ENCODE results near the gene TEX12. TPM values are rescaled to one million over a fixed set of nuclear protein-coding genes. Genes with fewer than 3 reads are reported as not detected.
"Not testable (repeated sequence)": the region's sequence is repeated elsewhere in the genome, so short reads cannot be mapped to it uniquely, and the experiment has no call there.

TEX12 gene
- polyA plus RNA-seq, 1 donor from 2014 or later: 0.51 TPM

DNA sequence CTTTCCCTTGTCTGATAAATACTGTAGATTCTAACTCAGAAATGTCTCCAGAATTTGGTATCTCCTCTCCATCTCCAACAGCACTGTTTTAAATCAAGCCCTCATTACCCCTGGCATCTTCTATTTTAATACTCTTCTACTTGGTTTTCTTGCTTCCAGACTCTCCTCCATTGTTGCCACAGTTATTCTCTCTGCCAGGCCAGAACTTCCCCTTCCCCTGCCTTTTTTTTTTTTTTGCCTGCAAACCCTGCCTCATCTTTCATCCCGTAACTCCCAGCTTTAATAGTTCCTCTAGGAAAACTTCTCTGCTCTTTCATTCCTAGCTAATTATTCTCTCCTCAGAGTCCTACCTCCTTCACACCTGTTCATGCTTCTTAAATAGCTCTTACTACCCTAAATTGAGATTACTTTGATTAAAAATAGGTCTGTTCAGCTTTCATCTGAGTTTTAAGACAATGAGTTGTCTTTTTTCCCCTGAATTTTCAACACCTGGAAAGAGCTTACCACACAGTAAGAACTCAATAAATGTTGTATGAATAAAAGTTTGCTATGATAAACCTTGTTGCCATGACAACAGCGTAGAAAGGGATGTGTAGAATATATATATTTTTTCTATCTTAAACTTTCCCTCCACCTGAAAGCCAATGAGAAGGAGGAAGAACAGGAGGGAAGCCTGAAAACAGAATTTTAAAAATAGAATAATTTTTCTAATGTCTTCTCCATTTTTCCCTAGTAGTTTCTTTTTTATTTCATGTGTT is 6.9 kb upstream of the TEX12 start:
- no peaks in the 10 kb centered on the region for H3K9me3 ChIP-seq (ENCODE audit: low read length)
- H3F3A ChIP-seq (ENCODE audit: insufficient read depth, low read length, poor library complexity, severe bottlenecking): no peaks in the 10 kb centered on the region
- no peaks in the 10 kb centered on the region for H3K9me2 ChIP-seq (ENCODE audit: insufficient read depth, low read length)
- H3K27ac ChIP-seq (ENCODE audit: low read length): no peak overlapping the region
- no peaks in the 10 kb centered on the region for H4K20me1 ChIP-seq (ENCODE audit: insufficient read depth)
- no peak overlapping the region for H3K4me2 ChIP-seq (ENCODE audit: low read length)
- no peak overlapping the region for H2AFZ ChIP-seq (ENCODE audit: low read depth, low read length)
- no peaks in the 10 kb centered on the region for H3K36me3 ChIP-seq (ENCODE audit: insufficient read depth, low read length)
- TF ChIP-seq REST (IDR thresholded peaks at IDR 0.05; ENCODE audit: borderline replicate concordance) (no peak), EZH2 (IDR thresholded peaks at IDR 0.05; ENCODE audit: borderline replicate concordance, insufficient read depth, low read length, poor library complexity, severe bottlenecking) (no peak), RAD21 (conservative IDR thresholded peaks at IDR 0.05) (no peak), POLR2AphosphoS5 (IDR thresholded peaks at IDR 0.05) (no peak), MXI1 (conservative IDR thresholded peaks at IDR 0.05; ENCODE audit: poor library complexity, severe bottlenecking) (no peak), EP300 (conservative IDR thresholded peaks at IDR 0.05; ENCODE audit: poor library complexity, severe bottlenecking) (no peak), SMC3 (conservative IDR thresholded peaks at IDR 0.05; ENCODE audit: poor library complexity) (no peak), TAF1 (IDR thresholded peaks at IDR 0.05; ENCODE audit: low read depth) (no peak)
- TF ChIP-seq, protein P1, sequence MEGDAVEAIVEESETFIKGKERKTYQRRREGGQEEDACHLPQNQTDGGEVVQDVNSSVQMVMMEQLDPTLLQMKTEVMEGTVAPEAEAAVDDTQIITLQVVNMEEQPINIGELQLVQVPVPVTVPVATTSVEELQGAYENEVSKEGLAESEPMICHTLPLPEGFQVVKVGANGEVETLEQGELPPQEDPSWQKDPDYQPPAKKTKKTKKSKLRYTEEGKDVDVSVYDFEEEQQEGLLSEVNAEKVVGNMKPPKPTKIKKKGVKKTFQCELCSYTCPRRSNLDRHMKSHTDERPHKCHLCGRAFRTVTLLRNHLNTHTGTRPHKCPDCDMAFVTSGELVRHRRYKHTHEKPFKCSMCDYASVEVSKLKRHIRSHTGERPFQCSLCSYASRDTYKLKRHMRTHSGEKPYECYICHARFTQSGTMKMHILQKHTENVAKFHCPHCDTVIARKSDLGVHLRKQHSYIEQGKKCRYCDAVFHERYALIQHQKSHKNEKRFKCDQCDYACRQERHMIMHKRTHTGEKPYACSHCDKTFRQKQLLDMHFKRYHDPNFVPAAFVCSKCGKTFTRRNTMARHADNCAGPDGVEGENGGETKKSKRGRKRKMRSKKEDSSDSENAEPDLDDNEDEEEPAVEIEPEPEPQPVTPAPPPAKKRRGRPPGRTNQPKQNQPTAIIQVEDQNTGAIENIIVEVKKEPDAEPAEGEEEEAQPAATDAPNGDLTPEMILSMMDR (IDR thresholded peaks at IDR 0.05; ENCODE audit: poor library complexity, severe bottlenecking): no peak
- H3K79me2 ChIP-seq (replicated peaks; ENCODE audit: insufficient read depth, low read length): no peaks in the 10 kb centered on the region
- H3K27me3 ChIP-seq (ENCODE audit: insufficient read depth, low read depth, low read length): no peaks in the 10 kb centered on the region
- H3K4me3 ChIP-seq (ENCODE audit: low read length): no peak overlapping the region
- no peak overlapping the region for H3K9ac ChIP-seq (ENCODE audit: low read length)

DNA sequence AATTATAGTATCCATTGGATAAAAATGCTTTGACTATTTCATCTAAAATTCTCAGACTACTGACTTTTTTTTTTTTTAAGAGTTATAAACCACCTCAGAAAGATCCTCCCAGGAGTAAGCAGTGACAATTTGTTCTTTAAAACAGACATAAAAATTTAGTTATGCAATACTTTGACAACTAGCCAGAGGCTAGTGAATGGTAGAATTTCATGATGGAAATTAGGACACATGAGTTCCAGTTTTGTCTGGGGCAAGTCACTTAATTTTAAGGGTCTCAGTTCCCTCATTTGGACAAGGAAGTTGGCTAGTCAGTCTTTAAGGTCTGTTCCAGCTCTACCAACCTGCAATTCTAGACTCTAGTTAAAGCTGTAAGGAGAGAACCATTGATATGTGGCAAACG is 6.2 kb upstream of the TEX12 start:
- Histone ChIP-seq H3F3A (ENCODE audit: insufficient read depth, low read length, poor library complexity, severe bottlenecking) (no peaks in the 10 kb centered on the region), H3K4me3 (ENCODE audit: low read length) (no peak overlapping the region), H2AFZ (ENCODE audit: low read depth, low read length) (no peak overlapping the region), H3K9me3 (ENCODE audit: low read length) (no peaks in the 10 kb centered on the region), H3K27ac (ENCODE audit: low read length) (no peak overlapping the region), H3K27me3 (ENCODE audit: insufficient read depth, low read depth, low read length) (no peaks in the 10 kb centered on the region), H3K9ac (ENCODE audit: low read length) (no peak overlapping the region), H3K36me3 (ENCODE audit: insufficient read depth, low read length) (no peaks in the 10 kb centered on the region), H3K79me2 (replicated peaks; ENCODE audit: insufficient read depth, low read length) (no peaks in the 10 kb centered on the region), H3K9me2 (ENCODE audit: insufficient read depth, low read length) (no peaks in the 10 kb centered on the region), H4K20me1 (ENCODE audit: insufficient read depth) (no peaks in the 10 kb centered on the region), H3K4me2 (ENCODE audit: low read length) (no peak overlapping the region)
- TF ChIP-seq POLR2AphosphoS5 (IDR thresholded peaks at IDR 0.05): no peak
- TF ChIP-seq EP300 (conservative IDR thresholded peaks at IDR 0.05; ENCODE audit: poor library complexity, severe bottlenecking): no peak

GRCh38 chr11:112162200-112162599 is 5.0 kb upstream of the TEX12 start:
- not testable (repeated sequence) for H3K79me2 ChIP-seq (replicated peaks; ENCODE audit: insufficient read depth, low read length); H3K27me3 ChIP-seq (ENCODE audit: insufficient read depth, low read depth, low read length); H3K36me3 ChIP-seq (ENCODE audit: insufficient read depth, low read length)

More at GRCh38 chr11:112162200-112162599, 5.0 kb upstream of the TEX12 start:
- H3K4me3 ChIP-seq (ENCODE audit: low read length); H3K27ac ChIP-seq (ENCODE audit: low read length); H3K9me2 ChIP-seq (ENCODE audit: insufficient read depth, low read length); H3K4me2 ChIP-seq (ENCODE audit: low read length); H3F3A ChIP-seq (ENCODE audit: insufficient read depth, low read length, poor library complexity, severe bottlenecking); H3K9me3 ChIP-seq (ENCODE audit: low read length); H3K9ac ChIP-seq (ENCODE audit: low read length); H2AFZ ChIP-seq (ENCODE audit: low read depth, low read length); H4K20me1 ChIP-seq (ENCODE audit: insufficient read depth): not testable (repeated sequence)
